Left lung (tissue), 10 donors: Measurements from ENCODE around the gene PTPRC. TPM values are rescaled to one million over a fixed set of nuclear protein-coding genes. Genes with fewer than 3 reads are reported as not detected.
A peak's percentile ranks its signal among the peaks of the same experiment; 100 is the strongest.

Source experiments
- ATAC-seq: fragments of 200-7000 bp; cut with Tn5 transposase; one replicate; pipeline ENCODE4 v1.9.1; 2020; ENCODE audit warnings: moderate library complexity
- DNase-seq, 4 donors: peaks; one replicate each; pipeline ENCODE4 v3.0.0-alpha.2; 2013 to 2020
- H3K27ac ChIP-seq, 2 donors: fragments of 200-600 bp; sonication (generic) in 1 of 2; one replicate each; pipeline versions ENCODE4 v1.5.0 to v1.8.0; 2020 to 2021
- H3K27me3 ChIP-seq, 2 donors: fragments of 200-600 bp; sonication (generic) in 1 of 2; one replicate each; pipeline versions ENCODE4 v1.5.0 to v1.8.0; 2020 to 2021
- H3K36me3 ChIP-seq, 2 donors: fragments of 200-600 bp; sonication (generic) in 1 of 2; one replicate each; pipeline versions ENCODE4 v1.5.0 to v1.8.0; 2020 to 2021
- H3K4me1 ChIP-seq, 2 donors: fragments of 200-600 bp; one replicate each; pipeline ENCODE4 v1.8.0; 2021
- H3K4me3 ChIP-seq, 2 donors: fragments of 200-600 bp; sonication (generic) in 1 of 2; one replicate each; pipeline versions ENCODE4 v1.5.0 to v1.8.0; 2020 to 2021; ENCODE audit warnings: mild to moderate bottlenecking in 1 of 2
- H3K9me3 ChIP-seq, 2 donors: fragments of 200-600 bp; sonication (generic) in 1 of 2; one replicate each; pipeline versions ENCODE4 v1.5.0 to v1.8.0; 2020 to 2021
- intact Hi-C, 2 donors: fragments of 100-400 bp; cut with DNase I; formaldehyde crosslinking; loops; one replicate each; pipeline versions ENCODE4 v1.11.2 to v1.14.2; 2022
- polyA plus RNA-seq, 6 donors: library from polyadenylated mRNA; unstranded; fragments of 120-200 nt; gene quantifications; one replicate each; pipeline ENCODE4 v1.2.1, GENCODE V29; 2013; ENCODE audit not compliant: insufficient read length in 6 of 6
- total RNA-seq, 2 donors: library from RNA; stranded (reverse); fragmentation: NEBNext Ultra II Directional; extraction: Animal tissue kit (Norgen Biotek cat#: 25700); gene quantifications; one replicate each; pipeline ENCODE4 v1.2.1, GENCODE V29; 2021
- TF ChIP-seq, protein P1 (sequence below), 2 donors: fragments of 200-600 bp; sonication (generic) in 1 of 2; IDR thresholded peaks; one replicate each; pipeline versions ENCODE4 v1.5.0 to v1.8.0; 2021; ENCODE audit warnings: antibody characterized with exemption in 2 of 2
- donor health status: DM: no; HTN: yes; CAD: no.
- donor health status: DM: no; HTN: no; CAD: no.

PTPRC gene
- total and polyA plus RNA-seq, 8 donors = 7.0 to 180 (median 9.9) TPM

DNA sequence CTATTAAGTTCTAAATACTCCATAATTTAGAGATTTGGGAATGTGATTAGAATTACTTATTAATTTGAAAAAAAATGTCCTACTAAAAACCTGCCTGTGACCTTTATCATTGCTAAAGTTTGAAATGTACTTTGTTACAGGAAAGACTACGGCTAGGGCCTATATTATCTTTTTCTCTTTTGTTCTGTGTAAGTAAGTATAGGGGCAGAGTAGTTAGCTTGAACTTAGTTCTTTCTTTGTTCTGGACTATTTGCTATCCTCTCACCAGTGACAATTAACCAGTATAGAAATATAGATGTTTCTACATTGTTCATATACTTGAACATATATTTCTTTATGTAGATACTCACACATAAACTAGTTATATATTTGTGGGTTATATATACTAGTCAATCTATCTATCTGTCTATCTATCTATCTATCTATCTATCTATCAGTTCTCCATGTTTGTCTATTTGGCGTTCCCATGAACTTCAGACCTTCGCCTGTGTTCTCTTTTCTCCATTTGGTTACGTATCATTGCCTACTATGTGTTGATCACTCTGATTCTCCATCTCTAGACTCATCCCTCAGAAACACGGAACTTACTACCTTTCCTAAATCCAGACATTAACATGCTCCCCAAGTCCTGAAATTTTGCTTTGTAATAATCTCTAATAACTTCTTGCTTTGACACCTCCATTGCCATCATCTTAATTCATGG is 3.3 kb downstream of the PTPRC start:
- H3K27ac ChIP-seq = peak overlapping the region in 1 of 2 donors; percentile 93
- H3K27me3 ChIP-seq = no peaks in the 10 kb centered on the region
- TF ChIP-seq, protein P1, sequence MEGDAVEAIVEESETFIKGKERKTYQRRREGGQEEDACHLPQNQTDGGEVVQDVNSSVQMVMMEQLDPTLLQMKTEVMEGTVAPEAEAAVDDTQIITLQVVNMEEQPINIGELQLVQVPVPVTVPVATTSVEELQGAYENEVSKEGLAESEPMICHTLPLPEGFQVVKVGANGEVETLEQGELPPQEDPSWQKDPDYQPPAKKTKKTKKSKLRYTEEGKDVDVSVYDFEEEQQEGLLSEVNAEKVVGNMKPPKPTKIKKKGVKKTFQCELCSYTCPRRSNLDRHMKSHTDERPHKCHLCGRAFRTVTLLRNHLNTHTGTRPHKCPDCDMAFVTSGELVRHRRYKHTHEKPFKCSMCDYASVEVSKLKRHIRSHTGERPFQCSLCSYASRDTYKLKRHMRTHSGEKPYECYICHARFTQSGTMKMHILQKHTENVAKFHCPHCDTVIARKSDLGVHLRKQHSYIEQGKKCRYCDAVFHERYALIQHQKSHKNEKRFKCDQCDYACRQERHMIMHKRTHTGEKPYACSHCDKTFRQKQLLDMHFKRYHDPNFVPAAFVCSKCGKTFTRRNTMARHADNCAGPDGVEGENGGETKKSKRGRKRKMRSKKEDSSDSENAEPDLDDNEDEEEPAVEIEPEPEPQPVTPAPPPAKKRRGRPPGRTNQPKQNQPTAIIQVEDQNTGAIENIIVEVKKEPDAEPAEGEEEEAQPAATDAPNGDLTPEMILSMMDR (IDR thresholded peaks at IDR 0.05) = no peak
- H3K36me3 ChIP-seq = no peaks in the 10 kb centered on the region
- no peak for ATAC-seq
- peaks cover 0 to 43% of the 10 kb centered on the region in 2 donors for H3K4me1 ChIP-seq
- DNase-seq = no peak
- no peaks in the 10 kb centered on the region for H3K9me3 ChIP-seq
- H3K4me3 ChIP-seq = peak overlapping the region in 1 of 2 donors; percentile 39
- intact Hi-C loops = no loop called here

DNA sequence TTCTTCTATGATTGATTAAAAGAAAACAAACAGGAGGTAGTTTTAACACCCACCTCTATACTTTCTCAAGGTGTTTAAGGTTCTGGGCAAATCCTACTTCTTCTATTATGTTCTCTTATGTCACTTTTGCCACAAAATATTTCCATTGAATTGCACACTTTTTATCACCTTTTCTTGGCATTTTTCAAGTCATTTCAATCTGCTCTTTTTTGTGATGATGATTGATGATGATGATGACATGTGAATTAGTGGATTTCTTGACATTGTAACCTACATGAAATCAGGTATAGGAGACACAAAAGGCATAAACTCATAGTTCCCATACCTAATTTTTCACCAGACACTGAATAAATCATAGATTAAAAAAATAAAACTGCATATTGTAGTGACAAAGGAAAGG is 4.1 kb downstream of the PTPRC start:
- DNase-seq = no peak
- Histone ChIP-seq H3K27me3 (no peaks in the 10 kb centered on the region), H3K4me1 (peaks cover 0 to 42% of the 10 kb centered on the region in 2 donors), H3K9me3 (no peaks in the 10 kb centered on the region), H3K4me3 (peak overlapping the region in 1 of 2 donors; percentile 39), H3K36me3 (no peaks in the 10 kb centered on the region), H3K27ac (no peak overlapping the region)
- intact Hi-C loops = no loop called here
- no peak for ATAC-seq
- TF ChIP-seq, protein P1 (IDR thresholded peaks at IDR 0.05) = no peak

DNA sequence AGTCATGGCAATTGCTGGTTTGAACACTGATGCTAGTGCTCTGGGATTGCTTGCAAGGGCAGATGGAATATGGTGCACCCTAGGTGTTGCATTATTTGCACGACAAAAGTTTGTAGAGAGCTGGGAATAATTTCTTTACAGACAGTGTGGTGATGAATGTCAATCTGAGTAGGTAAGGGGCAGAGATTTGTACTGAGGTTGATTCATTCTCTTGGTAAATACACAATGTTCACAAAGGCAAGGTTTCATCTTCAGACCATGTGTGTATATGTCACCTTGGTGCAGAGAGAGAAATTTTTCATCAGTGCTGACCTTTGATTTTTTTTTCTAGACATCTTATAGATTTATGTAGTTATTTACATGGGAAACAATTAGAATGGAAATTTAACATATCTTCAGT is 5.0 kb downstream of the PTPRC start:
- ATAC-seq = no peak
- peak overlapping the region in 1 of 2 donors; percentile 39 for H3K4me3 ChIP-seq
- DNase-seq = no peak
- H3K4me1 ChIP-seq = peaks cover 0 to 36% of the 10 kb centered on the region in 2 donors
- H3K27ac ChIP-seq = no peak overlapping the region
- no peaks in the 10 kb centered on the region for H3K9me3 ChIP-seq
- TF ChIP-seq, protein P1 (IDR thresholded peaks at IDR 0.05) = no peak
- intact Hi-C loops = no loop called here
- H3K27me3 ChIP-seq = no peaks in the 10 kb centered on the region
- no peaks in the 10 kb centered on the region for H3K36me3 ChIP-seq

DNA sequence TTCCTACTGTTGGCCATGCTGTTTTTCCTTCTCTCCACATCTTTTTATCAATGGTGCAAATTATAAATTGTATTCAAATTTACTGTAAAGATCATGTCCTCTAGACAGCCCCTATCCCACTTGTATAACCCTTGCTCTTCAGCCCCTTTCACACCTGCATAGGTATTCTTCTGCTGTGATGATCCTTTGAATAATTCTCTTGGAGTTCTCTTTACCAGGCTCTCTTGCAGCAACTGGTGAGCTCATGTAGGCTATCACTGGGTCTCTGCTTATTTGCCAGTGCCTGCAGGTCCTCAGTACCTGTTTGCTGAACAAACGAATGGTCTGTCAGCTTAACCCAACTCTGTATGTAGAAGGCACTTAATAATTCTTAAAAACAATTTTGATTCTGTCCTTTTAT is 8.2 kb downstream of the PTPRC start:
- no peaks in the 10 kb centered on the region for H3K36me3 ChIP-seq
- no peaks in the 10 kb centered on the region for H3K27me3 ChIP-seq
- no peak for DNase-seq
- no peaks in the 10 kb centered on the region for H3K9me3 ChIP-seq
- intact Hi-C loops = no loop called here
- H3K27ac ChIP-seq = no peak overlapping the region
- TF ChIP-seq, protein P1 (IDR thresholded peaks at IDR 0.05) = no peak
- no peak overlapping the region for H3K4me3 ChIP-seq
- no peak for ATAC-seq
- H3K4me1 ChIP-seq = peaks cover 0 to 53% of the 10 kb centered on the region in 2 donors

DNA sequence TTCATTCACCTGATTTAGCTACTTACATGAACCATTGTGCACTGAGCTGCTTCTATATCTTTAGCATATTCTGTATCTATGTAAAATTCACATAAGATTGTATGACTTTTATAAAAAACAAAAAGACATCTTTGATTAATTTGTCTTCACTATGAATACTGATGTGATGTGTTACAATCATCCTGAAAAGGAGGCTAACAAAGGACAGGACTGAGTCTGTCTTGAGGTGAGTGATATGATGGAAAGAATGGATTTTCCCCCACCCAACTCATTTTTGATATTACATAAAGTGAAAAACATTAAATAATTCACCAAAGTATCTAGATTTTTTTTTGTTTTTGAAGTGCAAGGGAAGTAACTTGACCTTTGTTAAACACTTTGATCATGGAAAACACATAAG is 9.8 kb downstream of the PTPRC start:
- Histone ChIP-seq H3K4me3 (no peak overlapping the region), H3K9me3 (no peaks in the 10 kb centered on the region), H3K36me3 (no peaks in the 10 kb centered on the region), H3K4me1 (peaks cover 0 to 54% of the 10 kb centered on the region in 2 donors), H3K27me3 (no peaks in the 10 kb centered on the region), H3K27ac (no peak overlapping the region)
- DNase-seq (no peak), ATAC-seq (no peak)
- TF ChIP-seq, protein P1 (IDR thresholded peaks at IDR 0.05) = no peak
- intact Hi-C loops = no loop called here
